ENCODE data around the gene IL4R. TPM values are rescaled to one million over a fixed set of nuclear protein-coding genes. Genes with fewer than 3 reads are reported as not detected.

Gene IL4R
- total RNA-seq, 1 donor from 2014 or later, result 36.8 TPM

- no peak for DNase-seq (ENCODE audit: low read depth)
- TF ChIP-seq, protein P1, sequence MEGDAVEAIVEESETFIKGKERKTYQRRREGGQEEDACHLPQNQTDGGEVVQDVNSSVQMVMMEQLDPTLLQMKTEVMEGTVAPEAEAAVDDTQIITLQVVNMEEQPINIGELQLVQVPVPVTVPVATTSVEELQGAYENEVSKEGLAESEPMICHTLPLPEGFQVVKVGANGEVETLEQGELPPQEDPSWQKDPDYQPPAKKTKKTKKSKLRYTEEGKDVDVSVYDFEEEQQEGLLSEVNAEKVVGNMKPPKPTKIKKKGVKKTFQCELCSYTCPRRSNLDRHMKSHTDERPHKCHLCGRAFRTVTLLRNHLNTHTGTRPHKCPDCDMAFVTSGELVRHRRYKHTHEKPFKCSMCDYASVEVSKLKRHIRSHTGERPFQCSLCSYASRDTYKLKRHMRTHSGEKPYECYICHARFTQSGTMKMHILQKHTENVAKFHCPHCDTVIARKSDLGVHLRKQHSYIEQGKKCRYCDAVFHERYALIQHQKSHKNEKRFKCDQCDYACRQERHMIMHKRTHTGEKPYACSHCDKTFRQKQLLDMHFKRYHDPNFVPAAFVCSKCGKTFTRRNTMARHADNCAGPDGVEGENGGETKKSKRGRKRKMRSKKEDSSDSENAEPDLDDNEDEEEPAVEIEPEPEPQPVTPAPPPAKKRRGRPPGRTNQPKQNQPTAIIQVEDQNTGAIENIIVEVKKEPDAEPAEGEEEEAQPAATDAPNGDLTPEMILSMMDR (conservative IDR thresholded peaks at IDR 0.05; ENCODE audit: low read depth, low read length), result no peak
- H3K4me3 ChIP-seq (ENCODE audit: low read depth, low read length), result no peak overlapping the region
These were observed 68.4 kb downstream of the IL4R start for GRCh38 chr16:27381974-27382855.

GRCh38 chr16:27383556-27384243 lies 69.9 kb downstream of the IL4R start:
- TF ChIP-seq, protein P1 (conservative IDR thresholded peaks at IDR 0.05; ENCODE audit: low read depth, low read length), result no peak
- DNase-seq (ENCODE audit: low read depth), result no peak
- no peak overlapping the region for H3K4me3 ChIP-seq (ENCODE audit: low read depth, low read length)

DNA sequence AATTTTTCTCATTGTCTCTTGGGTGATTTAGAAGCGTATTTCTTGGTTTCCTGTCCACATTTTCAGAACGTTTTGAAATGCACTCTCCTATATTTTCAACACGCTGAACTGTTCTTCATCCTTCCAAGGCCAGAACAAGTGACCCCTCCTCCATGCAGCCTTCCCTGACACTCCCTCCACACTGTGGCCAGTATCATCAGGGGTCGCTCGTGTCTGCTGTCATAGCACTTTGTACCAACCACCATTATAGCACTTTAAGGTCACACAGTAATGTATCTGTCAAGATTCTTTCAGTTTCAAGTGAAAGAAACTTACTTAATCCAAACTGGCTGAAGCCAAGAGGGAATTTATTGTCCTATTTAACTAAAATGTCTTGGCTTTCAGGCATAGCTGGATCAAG lies 70.7 kb downstream of the IL4R start:
- H3K4me3 ChIP-seq (ENCODE audit: low read depth, low read length), result no peak overlapping the region
- TF ChIP-seq, protein P1 (conservative IDR thresholded peaks at IDR 0.05; ENCODE audit: low read depth, low read length), result no peak
- DNase-seq (ENCODE audit: low read depth), result no peak

- no peak for DNase-seq (ENCODE audit: low read depth)
- H3K4me3 ChIP-seq (ENCODE audit: low read depth, low read length), result no peak overlapping the region
- TF ChIP-seq, protein P1 (conservative IDR thresholded peaks at IDR 0.05; ENCODE audit: low read depth, low read length), result no peak
These were observed 71.6 kb downstream of the IL4R start for GRCh38 chr16:27385398-27385797.

DNA sequence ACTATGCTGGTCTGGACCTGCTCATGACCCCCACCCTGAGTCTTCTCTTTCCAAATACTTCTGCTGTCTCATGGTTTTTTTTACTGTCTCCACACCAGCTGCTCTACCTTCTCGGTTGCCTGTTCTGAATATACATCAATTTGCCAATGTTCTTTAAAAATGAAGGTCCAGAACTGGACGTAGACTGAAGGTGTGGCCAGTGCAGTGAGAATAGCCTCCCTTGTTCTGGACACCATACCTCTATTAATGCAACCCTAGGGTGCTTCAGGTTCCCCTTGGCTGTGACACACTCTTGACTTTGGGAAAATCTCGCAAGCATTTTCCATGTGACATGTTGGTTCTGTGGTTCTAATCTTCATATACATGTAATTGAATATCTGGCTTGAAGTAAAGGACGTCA lies 72.9 kb downstream of the IL4R start:
- TF ChIP-seq, protein P1 (conservative IDR thresholded peaks at IDR 0.05; ENCODE audit: low read depth, low read length), result no peak
- H3K4me3 ChIP-seq (ENCODE audit: low read depth, low read length), result no peak overlapping the region
- DNase-seq (ENCODE audit: low read depth), result no peak

DNA sequence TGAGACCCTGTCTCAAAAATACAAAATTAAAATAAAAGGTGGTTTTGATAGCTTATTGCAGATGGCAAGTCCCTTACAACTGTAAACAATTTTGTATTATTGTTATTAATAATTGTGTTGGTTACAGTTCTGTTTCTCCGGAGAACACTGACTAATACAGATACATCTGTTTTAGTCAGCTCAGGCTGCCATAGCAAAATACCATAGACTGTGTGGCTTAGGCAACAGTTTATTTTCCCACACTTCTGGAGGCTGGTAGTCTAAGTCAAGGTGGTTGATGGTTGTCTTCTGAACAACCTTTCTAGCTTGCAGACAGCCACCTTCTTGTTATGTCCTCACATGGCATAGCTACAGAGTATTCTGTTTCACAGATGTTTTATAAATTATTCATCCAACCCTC lies 74.0 kb downstream of the IL4R start:
- no peak for DNase-seq (ENCODE audit: low read depth)
- H3K4me3 ChIP-seq (ENCODE audit: low read depth, low read length), result no peak overlapping the region
- TF ChIP-seq, protein P1 (conservative IDR thresholded peaks at IDR 0.05; ENCODE audit: low read depth, low read length), result no peak

Data from epithelial cell of proximal tubule (primary cell).